Daoy (cell line): Measurements from ENCODE around the gene PDPK1. TPM values are rescaled to one million over a fixed set of nuclear protein-coding genes. Genes with fewer than 3 reads are reported as not detected.
"Not testable (repeated sequence)": the region's sequence is repeated elsewhere in the genome, so short reads cannot be mapped to it uniquely, and the experiment has no call there.

Source experiments
- DNase-seq: peaks from one replicate; pipeline ENCODE4 v3.0.0-alpha.2; 2015; ENCODE audit warnings: low read depth
- total RNA-seq: library from RNA; depleted of rRNA; stranded (reverse); fragments of >200 nt; shearing (Covaris generic); gene quantifications from 2 replicates; pipeline ENCODE4 v1.2.3, GENCODE V29; 2014

Gene PDPK1
- total RNA-seq, 1 experiment from 2014 or later: 10.5 TPM

- DNase-seq: not testable (repeated sequence)
Measured at GRCh38 chr16:2540912-2541311, 3.1 kb downstream of the PDPK1 start.

GRCh38 chr16:2541409-2541808 lies 3.6 kb downstream of the PDPK1 start:
- not testable (repeated sequence) for DNase-seq

GRCh38 chr16:2543771-2544170 lies 6.0 kb downstream of the PDPK1 start:
- not testable (repeated sequence) for DNase-seq

- DNase-seq: not testable (repeated sequence)
Measured at GRCh38 chr16:2550283-2550878, 12.6 kb downstream of the PDPK1 start.

GRCh38 chr16:2551420-2551889 lies 13.6 kb downstream of the PDPK1 start:
- not testable (repeated sequence) for DNase-seq

- DNase-seq: not testable (repeated sequence)
Measured at GRCh38 chr16:2554709-2555425, 17.0 kb downstream of the PDPK1 start.

GRCh38 chr16:2557150-2557549 lies 19.3 kb downstream of the PDPK1 start:
- DNase-seq: not testable (repeated sequence)

- DNase-seq: not testable (repeated sequence)
Measured at GRCh38 chr16:2560131-2560797, 22.4 kb downstream of the PDPK1 start.

GRCh38 chr16:2560798-2561133 lies 22.9 kb downstream of the PDPK1 start:
- DNase-seq: not testable (repeated sequence)

- not testable (repeated sequence) for DNase-seq
Measured at GRCh38 chr16:2567506-2567905, 29.7 kb downstream of the PDPK1 start.

- not testable (repeated sequence) for DNase-seq
Measured at GRCh38 chr16:2568573-2568972, 30.8 kb downstream of the PDPK1 start.

GRCh38 chr16:2572704-2573103 lies 34.9 kb downstream of the PDPK1 start:
- DNase-seq: not testable (repeated sequence)

- DNase-seq: not testable (repeated sequence)
Measured at GRCh38 chr16:2575839-2576238, 38.0 kb downstream of the PDPK1 start.

GRCh38 chr16:2577044-2577443 lies 39.2 kb downstream of the PDPK1 start:
- DNase-seq: not testable (repeated sequence)

- DNase-seq: not testable (repeated sequence)
Measured at GRCh38 chr16:2578905-2579304, 41.1 kb downstream of the PDPK1 start.

GRCh38 chr16:2580143-2580542 lies 42.3 kb downstream of the PDPK1 start:
- not testable (repeated sequence) for DNase-seq

GRCh38 chr16:2580818-2581217 lies 43.0 kb downstream of the PDPK1 start:
- not testable (repeated sequence) for DNase-seq

- DNase-seq: no peak
Measured at GRCh38 chr16:2584729-2585650, 47.2 kb downstream of the PDPK1 start.

GRCh38 chr16:2585651-2586081 lies 47.8 kb downstream of the PDPK1 start:
- no peak for DNase-seq

GRCh38 chr16:2586241-2586640 lies 48.4 kb downstream of the PDPK1 start:
- DNase-seq: no peak

- no peak for DNase-seq
Measured at GRCh38 chr16:2586901-2587480, 49.2 kb downstream of the PDPK1 start.
